Measurements from ENCODE around the gene ARAP2.

ARAP2 gene

DNA sequence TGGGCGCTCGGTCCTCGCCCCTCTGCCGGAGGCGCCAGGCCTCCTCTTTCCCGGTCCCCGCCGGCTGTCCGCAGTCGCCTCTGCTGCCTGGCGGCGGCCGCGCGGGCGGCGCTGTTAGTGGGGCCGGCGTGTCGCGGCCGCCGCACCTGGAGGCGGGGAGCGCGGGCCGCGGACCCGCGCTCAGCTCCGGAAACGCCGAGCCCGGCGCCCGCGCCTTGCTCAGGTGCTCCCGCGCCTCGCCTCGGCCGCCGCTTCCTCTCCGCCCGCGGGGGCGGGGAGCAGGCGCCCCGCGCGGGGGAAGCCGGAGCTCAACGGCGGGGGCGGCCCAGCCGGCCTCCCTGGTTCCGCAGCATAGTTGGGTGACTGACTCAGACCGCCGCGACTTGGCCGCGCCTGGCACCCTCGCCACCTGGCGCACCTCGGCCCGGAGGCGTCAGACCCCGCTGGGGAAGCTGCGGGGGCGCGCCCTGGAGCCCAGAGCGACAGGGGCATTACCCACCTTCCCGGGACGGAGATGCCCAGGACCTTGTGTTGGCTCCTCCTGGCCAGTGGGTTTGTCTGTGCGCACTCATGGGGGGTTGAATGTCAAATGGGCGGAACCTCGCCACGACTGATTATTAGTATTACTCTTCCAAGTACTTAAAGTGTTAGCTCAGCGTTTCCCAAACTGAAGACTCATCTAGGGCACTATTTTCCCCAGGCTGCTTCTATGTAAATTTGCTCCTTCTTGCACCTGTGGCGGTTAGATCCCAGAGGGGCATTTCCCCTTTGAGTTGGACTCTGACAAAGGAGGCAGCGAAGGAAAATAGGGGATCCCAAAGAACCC lies at the start of gene ARAP2:
Gene ARAP2, minus strand, starts transcription at position 258 of the 826 bp plus-strand sequence. CDS start 15,028 bp downstream, outside the sequence.
- in situ Hi-C loops (cut with MboI; ENCODE audit: low sequenced_read_pairs): no loop called here

DNA sequence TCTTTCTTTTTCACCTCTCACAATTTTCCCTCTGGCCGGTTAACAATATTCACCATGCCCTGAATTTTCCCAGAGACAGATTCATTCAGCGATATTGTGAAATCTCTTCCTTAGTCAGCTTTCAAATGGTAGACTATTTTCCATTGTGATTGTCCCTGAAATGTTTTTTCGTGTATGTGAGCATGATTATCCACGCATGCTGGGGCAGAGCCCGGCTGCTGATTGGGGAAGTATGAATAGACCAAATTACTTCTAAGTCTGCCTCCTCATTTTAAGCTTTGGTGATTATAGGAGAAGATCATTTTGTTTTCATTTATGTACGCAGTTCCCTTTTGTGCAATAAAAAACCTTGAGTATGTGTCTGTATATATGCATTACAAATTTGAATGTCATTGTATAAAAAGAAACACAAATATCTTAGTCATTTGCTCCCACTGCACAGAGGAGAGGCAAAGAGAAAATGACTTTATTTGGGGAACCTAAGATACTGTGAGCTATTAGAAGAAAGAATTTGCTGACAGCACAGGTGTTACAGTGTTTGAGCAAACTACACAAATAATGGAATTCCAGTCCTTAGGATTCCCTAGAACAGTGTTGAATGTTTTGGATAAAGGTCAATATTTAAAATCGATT lies 48.4 kb upstream of the ARAP2 start:
- in situ Hi-C loops (cut with MboI; ENCODE audit: low sequenced_read_pairs): no loop called here

GRCh38 chr4:36290641-36291040 lies 46.3 kb upstream of the ARAP2 start:
- in situ Hi-C loops (cut with MboI; ENCODE audit: low sequenced_read_pairs): no loop called here

DNA sequence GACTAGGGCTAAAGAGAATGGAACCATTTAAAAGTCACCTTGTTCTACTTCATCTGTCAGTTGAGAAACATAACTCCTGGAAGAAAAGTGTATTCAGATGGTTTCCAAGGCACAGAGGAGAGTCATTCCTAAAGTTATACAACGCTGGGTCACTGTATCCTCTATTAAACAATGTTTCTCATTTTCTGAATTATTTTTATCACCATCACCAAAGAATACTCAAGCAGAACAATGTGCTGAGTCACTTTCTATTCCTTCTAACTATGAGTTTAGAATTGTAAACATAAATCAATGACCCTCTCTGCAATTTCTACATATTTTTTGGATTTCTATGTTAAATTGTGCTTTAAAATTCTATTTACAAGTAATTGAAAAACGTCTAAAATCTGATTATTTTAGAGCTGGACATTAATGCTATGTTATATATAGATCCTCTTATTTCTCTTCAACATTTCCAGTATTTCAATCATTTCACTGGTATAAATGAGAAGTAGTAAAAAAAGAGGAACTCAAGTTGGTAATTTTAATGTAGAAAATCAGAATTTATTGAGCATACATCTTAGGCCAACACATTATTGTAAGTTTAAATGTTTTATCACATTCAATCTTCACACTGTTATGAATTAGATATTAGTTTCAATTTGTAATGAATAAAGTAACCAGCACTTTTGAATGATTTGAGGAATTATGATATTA lies 44.6 kb upstream of the ARAP2 start:
- in situ Hi-C loops (cut with MboI; ENCODE audit: low sequenced_read_pairs): no loop called here

DNA sequence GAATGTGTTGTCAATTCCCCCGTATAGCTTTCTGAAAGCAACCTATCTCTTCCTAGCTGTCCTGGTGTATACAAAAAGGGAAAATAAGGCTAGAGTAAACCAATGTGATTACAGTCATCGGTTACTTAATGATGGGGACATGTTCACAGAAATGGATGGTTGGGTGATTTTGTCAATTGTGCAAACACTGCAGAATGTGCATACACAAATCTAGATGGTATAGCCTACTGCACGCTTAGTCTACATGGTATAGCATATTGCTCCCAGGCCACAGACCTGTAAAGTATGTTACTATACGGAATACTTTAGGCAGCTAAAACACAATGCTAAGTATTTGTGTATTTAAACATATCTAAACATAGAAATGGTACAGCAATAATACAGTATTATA lies 42.2 kb upstream of the ARAP2 start:
- in situ Hi-C loops (cut with MboI; ENCODE audit: low sequenced_read_pairs): no loop called here

GRCh38 chr4:36285784-36286480 lies 41.6 kb upstream of the ARAP2 start:
- in situ Hi-C loops (cut with MboI; ENCODE audit: low sequenced_read_pairs): no loop called here

- in situ Hi-C loops (cut with MboI; ENCODE audit: low sequenced_read_pairs): no loop called here
These were observed 39.7 kb upstream of the ARAP2 start for GRCh38 chr4:36283912-36284465.

- in situ Hi-C loops (cut with MboI; ENCODE audit: low sequenced_read_pairs): no loop called here
These were observed 38.3 kb upstream of the ARAP2 start for GRCh38 chr4:36282503-36283030.

DNA sequence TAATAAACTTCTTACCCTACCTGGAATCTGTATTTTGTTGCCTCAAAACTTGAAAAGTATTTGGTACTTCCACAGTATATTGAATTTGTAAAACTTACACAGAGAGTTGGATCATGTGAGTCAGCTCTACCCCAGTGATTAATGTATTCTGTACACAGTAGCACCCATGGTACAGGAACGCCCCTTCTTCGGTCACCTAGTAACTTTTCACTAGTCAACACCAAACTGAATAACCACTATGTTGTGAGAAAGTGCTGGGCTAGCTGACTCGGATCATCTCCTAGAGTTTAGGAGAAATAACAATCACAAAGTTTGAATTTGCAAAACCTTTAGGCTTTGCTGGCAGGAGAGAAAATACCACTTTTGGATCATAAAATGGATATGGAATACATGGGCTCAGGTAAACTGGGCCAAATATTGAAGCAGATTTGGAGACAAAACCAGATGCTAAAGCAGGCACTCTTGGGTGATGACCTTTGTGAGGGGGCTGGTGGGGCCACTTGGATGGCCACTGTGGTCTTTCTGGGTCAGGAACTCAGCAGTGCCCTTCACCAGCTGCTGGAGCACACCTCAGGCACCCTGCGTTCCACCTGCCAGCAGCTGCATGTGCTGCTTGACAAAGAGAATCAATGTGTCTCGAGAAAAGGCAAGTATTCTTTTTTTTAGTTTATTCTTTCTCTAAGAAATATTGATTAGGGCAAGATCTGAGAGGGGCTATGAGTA lies 37.2 kb upstream of the ARAP2 start, which contains the start of gene DTHD1:
Gene DTHD1, plus strand, starts transcription at position 233 of the 723 bp plus-strand sequence. Its CDS starts 143 bp downstream, at position 376.
- in situ Hi-C loops (cut with MboI; ENCODE audit: low sequenced_read_pairs): no loop called here

DNA sequence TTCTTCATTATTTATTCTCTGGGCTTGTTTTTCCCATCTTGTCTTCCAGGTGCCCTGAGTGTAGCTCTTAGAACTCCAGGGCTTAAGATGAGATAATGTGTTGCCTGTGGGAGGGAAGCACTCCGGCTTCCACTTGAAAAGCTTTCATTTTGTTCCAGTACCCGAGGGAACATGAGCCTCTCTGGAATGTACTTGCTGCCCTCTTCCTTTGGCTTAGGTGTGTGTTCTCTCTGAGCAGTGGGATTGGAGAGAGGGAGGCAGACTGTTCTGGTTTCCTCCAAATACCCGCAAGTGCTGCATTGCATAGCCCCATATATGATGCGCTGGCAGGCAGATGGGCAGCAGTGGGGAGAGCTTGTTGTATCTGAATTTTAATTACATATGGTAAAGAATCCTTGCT lies 36.2 kb upstream of the ARAP2 start:
- in situ Hi-C loops (cut with MboI; ENCODE audit: low sequenced_read_pairs): no loop called here

GRCh38 chr4:36278789-36279188 lies 34.5 kb upstream of the ARAP2 start:
- in situ Hi-C loops (cut with MboI; ENCODE audit: low sequenced_read_pairs): no loop called here

GRCh38 chr4:36277533-36277932 lies 33.2 kb upstream of the ARAP2 start:
- in situ Hi-C loops (cut with MboI; ENCODE audit: low sequenced_read_pairs): no loop called here

GRCh38 chr4:36274158-36274557 lies 29.8 kb upstream of the ARAP2 start:
- in situ Hi-C loops (cut with MboI; ENCODE audit: low sequenced_read_pairs): no loop called here

DNA sequence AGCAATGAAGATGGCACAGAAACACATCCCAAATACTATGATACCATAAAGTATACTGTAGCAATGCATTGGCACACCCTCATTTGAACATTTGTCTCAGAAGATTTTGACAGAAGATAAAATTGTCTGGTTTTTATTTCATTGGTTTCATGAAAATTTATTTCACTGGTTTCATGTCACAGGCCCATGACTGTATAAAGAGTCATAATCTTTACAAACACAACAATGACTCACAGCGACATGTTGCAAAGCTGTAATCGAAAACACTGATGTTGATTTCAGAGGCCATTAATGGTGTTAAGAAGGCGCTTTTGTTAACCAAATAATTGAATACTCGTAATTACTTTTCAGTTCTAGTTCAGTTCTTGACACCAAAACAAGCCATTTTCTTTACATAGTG lies 29.0 kb upstream of the ARAP2 start:
- in situ Hi-C loops (cut with MboI; ENCODE audit: low sequenced_read_pairs): no loop called here

- in situ Hi-C loops (cut with MboI; ENCODE audit: low sequenced_read_pairs): no loop called here
These were observed 25.3 kb upstream of the ARAP2 start for GRCh38 chr4:36269533-36270173.

GRCh38 chr4:36269101-36269500 lies 24.8 kb upstream of the ARAP2 start:
- in situ Hi-C loops (cut with MboI; ENCODE audit: low sequenced_read_pairs): no loop called here

DNA sequence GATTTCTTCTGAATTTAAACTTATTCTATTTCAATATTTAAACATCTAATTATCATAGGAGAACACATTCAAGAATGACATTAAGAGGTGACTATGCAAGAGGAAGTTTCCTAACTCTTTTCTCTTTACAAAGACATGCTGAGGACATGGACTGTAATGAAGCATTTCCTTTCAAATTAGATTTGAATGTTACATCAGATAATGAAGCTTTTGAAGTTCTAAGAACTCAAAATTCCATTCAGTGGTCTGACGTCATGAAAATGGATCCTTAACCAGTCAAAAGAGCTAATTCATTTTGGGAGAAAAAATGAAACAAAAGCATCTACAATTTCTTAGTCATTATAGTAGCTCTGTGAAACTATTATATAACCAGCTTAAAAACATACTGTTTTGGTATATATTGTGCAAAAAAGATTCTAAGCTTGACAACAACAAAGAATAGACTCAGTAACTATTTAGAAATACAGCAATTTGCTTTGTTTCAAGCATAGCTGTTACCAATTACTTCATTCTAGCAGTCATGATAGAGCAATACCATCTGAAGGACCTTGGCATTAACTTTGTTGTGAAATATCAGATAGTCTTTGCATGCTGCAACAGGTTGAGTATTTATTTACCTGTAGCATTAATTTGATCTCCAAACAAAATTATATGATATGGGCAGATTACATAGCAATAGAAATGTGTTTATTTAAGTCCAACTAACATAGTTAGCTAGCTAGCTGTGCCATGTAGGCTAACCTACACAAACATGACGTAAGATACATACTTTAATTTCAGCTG lies 23.4 kb upstream of the ARAP2 start:
- in situ Hi-C loops (cut with MboI; ENCODE audit: low sequenced_read_pairs): no loop called here

GRCh38 chr4:36264207-36264826 lies 20.0 kb upstream of the ARAP2 start:
- in situ Hi-C loops (cut with MboI; ENCODE audit: low sequenced_read_pairs): no loop called here
